H1 (cell line): Measurements from ENCODE around the gene LGR4. TPM values are rescaled to one million over a fixed set of nuclear protein-coding genes. Genes with fewer than 3 reads are reported as not detected.

Source experiments
- CTCF ChIA-PET: fragments of 300-600 bp; sonication (Branson Sonifier 250); formaldehyde crosslinking; loops from one replicate; lab custom pipeline; 2021; ENCODE audit not compliant: partially characterized antibody; lab: Charles Lee
- POLR2A ChIA-PET: fragments of 300-600 bp; sonication (Branson Sonifier 250); formaldehyde crosslinking; loops from one replicate; lab custom pipeline; 2021; ENCODE audit warnings: inconsistent platforms; ENCODE audit not compliant: partially characterized antibody; lab: Charles Lee
- DNase-seq, 2 experiments: peaks; one replicate each; pipeline versions ENCODE4 v3.0.0 to v3.0.0-alpha.2; 2010 to 2022; ENCODE audit warnings: low spot score in 2 of 2, low read depth in 1 of 2, mixed read lengths in 1 of 2
- FAIRE-seq: peaks from 2 replicates; lab custom pipeline; 2011; peaks lifted over from hg19 to GRCh38; lab: Jason Lieb, UNC
- H2AFZ ChIP-seq: 2 replicates; pipeline ENCODE4 v1.8.1; 2012; ENCODE audit warnings: low read length, inconsistent platforms
- H2AK5ac ChIP-seq: 2 replicates; pipeline ENCODE4 v1.6.1; 2013; ENCODE audit warnings: low read depth, low read length
- H2BK120ac ChIP-seq: replicated peaks from 2 replicates; pipeline ENCODE3; 2013; ENCODE audit warnings: low read depth, low read length, inconsistent platforms
- H2BK12ac ChIP-seq: 2 replicates; pipeline ENCODE4 v1.6.1; 2013; ENCODE audit warnings: low read depth, low read length
- H2BK15ac ChIP-seq: 2 replicates; pipeline ENCODE4 v1.6.1; 2013; ENCODE audit warnings: low read length
- H2BK20ac ChIP-seq: 2 replicates; pipeline ENCODE4 v1.6.1; 2013; ENCODE audit warnings: low read length
- H2BK5ac ChIP-seq: 2 replicates; pipeline ENCODE4 v1.6.1; 2013; ENCODE audit warnings: low read depth, low read length
- H3K14ac ChIP-seq: 2 replicates; pipeline ENCODE4 v1.6.1; 2013; ENCODE audit warnings: inconsistent platforms; ENCODE audit not compliant: insufficient read length
- H3K18ac ChIP-seq: 2 replicates; pipeline ENCODE4 v1.6.1; 2013; ENCODE audit warnings: low read length; ENCODE audit errors: extremely low read depth
- H3K23ac ChIP-seq: 2 replicates; pipeline ENCODE4 v1.6.1; 2013; ENCODE audit warnings: inconsistent platforms; ENCODE audit not compliant: insufficient read length
- H3K23me2 ChIP-seq: 2 replicates; pipeline ENCODE4 v1.6.1; 2013; ENCODE audit warnings: low read depth, low read length
- H3K27ac ChIP-seq: 2 replicates; pipeline ENCODE4 v1.6.1; 2011; ENCODE audit warnings: low read depth, low read length, inconsistent platforms
- H3K27me3 ChIP-seq, 4 experiments: replicated peaks in 1 of 4; 1 replicate in 1 of 4; 2 replicates in 3 of 4; pipeline versions ENCODE4 v1.6.1 to v1.8.1; 2011 to 2013; ENCODE audit warnings: low read length in 3 of 4, mild to moderate bottlenecking in 3 of 4, inconsistent platforms in 2 of 4, mixed read lengths in 2 of 4, moderate library complexity in 1 of 4; ENCODE audit not compliant: control insufficient read depth in 3 of 4, insufficient read depth in 3 of 4; ENCODE audit errors: extremely low read depth in 1 of 4
- H3K36me3 ChIP-seq, 4 experiments: 2 replicates each; pipeline versions ENCODE4 v1.6.1 to v1.8.1; 2011 to 2013; ENCODE audit warnings: mild to moderate bottlenecking in 4 of 4, low read length in 3 of 4, moderate library complexity in 2 of 4, control low read depth in 1 of 4, inconsistent platforms in 1 of 4; ENCODE audit not compliant: insufficient read depth in 4 of 4, control insufficient read depth in 2 of 4
- H3K4ac ChIP-seq: replicated peaks from 2 replicates; pipeline ENCODE3; 2013; ENCODE audit warnings: low read length, low read depth, mixed read lengths, inconsistent platforms; ENCODE audit not compliant: insufficient read length
- H3K4me1 ChIP-seq, 4 experiments: replicated peaks in 1 of 4; 1 replicate in 1 of 4; 2 replicates in 3 of 4; pipeline versions ENCODE4 v1.6.1 to v1.8.1; 2011 to 2013; ENCODE audit warnings: low read length in 3 of 4, inconsistent platforms in 2 of 4, mixed read lengths in 1 of 4; ENCODE audit not compliant: insufficient read depth in 4 of 4, control insufficient read depth in 3 of 4
- H3K4me2 ChIP-seq, 2 experiments: 2 replicates each; pipeline versions ENCODE4 v1.6.1 to v1.8.1; 2011 to 2013; ENCODE audit warnings: low read depth in 2 of 2, low read length in 2 of 2, control low read depth in 1 of 2, inconsistent platforms in 1 of 2, mild to moderate bottlenecking in 1 of 2; ENCODE audit not compliant: insufficient read depth in 1 of 2
- H3K4me3 ChIP-seq, 4 experiments: fragments of 200-600, 300-600 bp in 1 of 4; sonication (generic), shearing (Covaris generic), sonication (Bioruptor Twin) in 1 of 4; 2 replicates each; pipeline versions ENCODE4 v1.5.1 to v1.8.1; 2011 to 2016; ENCODE audit warnings: low read length in 4 of 4, low read depth in 3 of 4, control low read depth in 2 of 4, inconsistent platforms in 2 of 4, mild to moderate bottlenecking in 2 of 4, mixed read lengths in 1 of 4, moderate library complexity in 1 of 4; ENCODE audit not compliant: insufficient read depth in 2 of 4; ENCODE audit errors: extremely low read depth in 1 of 4
- H3K56ac ChIP-seq: replicated peaks from 2 replicates; pipeline ENCODE3; 2013; ENCODE audit warnings: low read depth, mild to moderate bottlenecking, mixed read lengths, low read length, inconsistent platforms; ENCODE audit not compliant: insufficient read length
- H3K79me1 ChIP-seq: 2 replicates; pipeline ENCODE4 v1.6.1; 2013; ENCODE audit warnings: low read depth, low read length, control low read depth
- H3K79me2 ChIP-seq, 2 experiments: 2 replicates each; pipeline versions ENCODE4 v1.6.1 to v1.8.1; 2012 to 2013; ENCODE audit warnings: low read length in 2 of 2, mild to moderate bottlenecking in 2 of 2, inconsistent platforms in 1 of 2; ENCODE audit not compliant: insufficient read depth in 2 of 2, control insufficient read depth in 1 of 2
- H3K9ac ChIP-seq, 4 experiments: replicated peaks in 1 of 4; 1 replicate in 1 of 4; 2 replicates in 3 of 4; pipeline versions ENCODE4 v1.6.1 to v1.8.1; 2011 to 2013; ENCODE audit warnings: low read depth in 3 of 4, low read length in 3 of 4, control low read depth in 2 of 4, mild to moderate bottlenecking in 2 of 4, moderate library complexity in 2 of 4, inconsistent platforms in 1 of 4; ENCODE audit errors: extremely low read depth in 1 of 4
- H3K9me3 ChIP-seq, 2 experiments: 2 replicates each; pipeline versions ENCODE4 v1.6.1 to v1.8.1; 2012 to 2013; ENCODE audit warnings: mild to moderate bottlenecking in 2 of 2, moderate library complexity in 2 of 2, control low read depth in 1 of 2, inconsistent platforms in 1 of 2, low read depth in 1 of 2, low read length in 1 of 2, mixed read lengths in 1 of 2; ENCODE audit not compliant: insufficient read depth in 2 of 2
- H4K20me1 ChIP-seq, 2 experiments: replicated peaks in 1 of 2; 2 replicates each; pipeline versions ENCODE3 to v1.8.1; 2011 to 2013; ENCODE audit warnings: inconsistent platforms in 2 of 2, low read length in 2 of 2, mild to moderate bottlenecking in 1 of 2; ENCODE audit not compliant: insufficient read depth in 2 of 2, control insufficient read depth in 1 of 2
- H4K5ac ChIP-seq: 2 replicates; pipeline ENCODE4 v1.6.1; 2013; ENCODE audit warnings: low read length, low read depth, mixed read lengths, inconsistent platforms; ENCODE audit not compliant: insufficient read length
- H4K8ac ChIP-seq: 2 replicates; pipeline ENCODE4 v1.8.0; 2013; ENCODE audit warnings: mild to moderate bottlenecking, moderate library complexity, low read length, inconsistent platforms; ENCODE audit not compliant: insufficient read depth; ENCODE audit errors: extremely low read depth
- H4K91ac ChIP-seq: replicated peaks from 2 replicates; pipeline ENCODE3; 2013; ENCODE audit warnings: low read length, mixed read lengths, inconsistent platforms; ENCODE audit not compliant: insufficient read length
- ATF3 ChIP-seq: IDR thresholded peaks from 2 replicates; pipeline ENCODE4 v1.6.1; 2011; ENCODE audit warnings: low read depth, mild to moderate bottlenecking, low read length; ENCODE audit not compliant: insufficient read depth
- CHD1 ChIP-seq: IDR thresholded peaks from 2 replicates; pipeline ENCODE4 v1.6.1; 2012; ENCODE audit warnings: low read depth, low read length, improper control_type of control experiment
- EGR1 ChIP-seq: IDR thresholded peaks from 2 replicates; pipeline ENCODE4 v1.6.1; 2011; ENCODE audit warnings: low read depth, low read length, borderline replicate concordance
- EP300 ChIP-seq, 2 experiments: IDR thresholded peaks; 1 replicate in 1 of 2; 2 replicates in 1 of 2; pipeline ENCODE4 v1.6.1; 2011 to 2012; ENCODE audit warnings: low read depth in 2 of 2, low read length in 2 of 2, mild to moderate bottlenecking in 2 of 2, borderline replicate concordance in 1 of 2, inconsistent platforms in 1 of 2, moderate library complexity in 1 of 2
- HDAC6 ChIP-seq: IDR thresholded peaks from one replicate; pipeline ENCODE4 v1.7.1; 2012; ENCODE audit warnings: low read depth, mild to moderate bottlenecking, inconsistent platforms, low read length, moderate library complexity
- JUN ChIP-seq: IDR thresholded peaks from 2 replicates; pipeline ENCODE4 v1.6.1; 2011; ENCODE audit warnings: low read depth, mild to moderate bottlenecking, improper control_type of control experiment, low read length
- MAFK ChIP-seq: IDR thresholded peaks from 2 replicates; pipeline ENCODE4 v1.6.1; 2012; ENCODE audit warnings: low read depth, mild to moderate bottlenecking, improper control_type of control experiment, low read length
- NRF1 ChIP-seq: IDR thresholded peaks from 2 replicates; pipeline ENCODE4 v1.6.1; 2011; ENCODE audit warnings: mild to moderate bottlenecking, low read depth, low read length, improper control_type of control experiment
- POLR2AphosphoS5 ChIP-seq: IDR thresholded peaks from 2 replicates; pipeline ENCODE4 v1.6.1; 2011; ENCODE audit warnings: low read depth, low read length
- SIRT6 ChIP-seq: IDR thresholded peaks from one replicate; pipeline ENCODE4 v1.7.1; 2012; ENCODE audit warnings: low read length, inconsistent platforms
- SP1 ChIP-seq: IDR thresholded peaks from 2 replicates; pipeline ENCODE4 v1.6.1; 2011; ENCODE audit warnings: low read depth, low read length
- SRF ChIP-seq: IDR thresholded peaks from 2 replicates; pipeline ENCODE4 v1.6.1; 2011; ENCODE audit warnings: mild to moderate bottlenecking, low read depth, low read length, moderate library complexity
- TBP ChIP-seq: IDR thresholded peaks from 2 replicates; pipeline ENCODE4 v1.6.1; 2011; ENCODE audit warnings: low read depth, low read length, improper control_type of control experiment
- WGBS, 2 experiments: shearing (Covaris generic) in 1 of 2; methylation state at CpG; one replicate each; pipeline versions ENCODE4 v1.1.6 to v1.1.7; 2013 to 2015; ENCODE audit warnings: low lambda C conversion rate in 2 of 2, mixed read lengths in 2 of 2, inconsistent platforms in 1 of 2, low coverage in 1 of 2, missing lambda C conversion rate in 1 of 2; ENCODE audit not compliant: insufficient replicate concordance in 2 of 2, insufficient coverage in 1 of 2, insufficient read length in 1 of 2; ENCODE audit errors: extremely low coverage in 1 of 2, missing lambda C conversion rate in 1 of 2; 5-methylcytosine and 5-hydroxymethylcytosine counted together
- polyA plus RNA-seq, 7 experiments: library from polyadenylated mRNA; depleted of rRNA in 3 of 7; stranded (reverse) in 5 of 7; unstranded in 2 of 7; fragments of >200 nt in 5 of 7; fragments of 200-250 nt in 2 of 7; gene quantifications; 1 replicate in 5 of 7; 2 replicates in 1 of 7; 4 replicates in 1 of 7; pipeline versions ENCODE4 v1.2.1 to v1.2.3, GENCODE V29; 2011 to 2013; ENCODE audit warnings: missing spikeins in 2 of 7, mixed read lengths in 2 of 7
- total RNA-seq: library from RNA; stranded (reverse); fragmentation: NEBNext Ultra II Directional; extraction: Animal tissue kit (Norgen Biotek cat#: 25700); gene quantifications from 2 replicates; pipeline ENCODE4 v1.2.1, GENCODE V29; 2021

Gene LGR4
- total and polyA plus RNA-seq, 2 of the 8 experiments (the other 6 are each of a cell fraction or from before 2014, with no cell fraction given): 26.6 to 61.7 TPM

DNA sequence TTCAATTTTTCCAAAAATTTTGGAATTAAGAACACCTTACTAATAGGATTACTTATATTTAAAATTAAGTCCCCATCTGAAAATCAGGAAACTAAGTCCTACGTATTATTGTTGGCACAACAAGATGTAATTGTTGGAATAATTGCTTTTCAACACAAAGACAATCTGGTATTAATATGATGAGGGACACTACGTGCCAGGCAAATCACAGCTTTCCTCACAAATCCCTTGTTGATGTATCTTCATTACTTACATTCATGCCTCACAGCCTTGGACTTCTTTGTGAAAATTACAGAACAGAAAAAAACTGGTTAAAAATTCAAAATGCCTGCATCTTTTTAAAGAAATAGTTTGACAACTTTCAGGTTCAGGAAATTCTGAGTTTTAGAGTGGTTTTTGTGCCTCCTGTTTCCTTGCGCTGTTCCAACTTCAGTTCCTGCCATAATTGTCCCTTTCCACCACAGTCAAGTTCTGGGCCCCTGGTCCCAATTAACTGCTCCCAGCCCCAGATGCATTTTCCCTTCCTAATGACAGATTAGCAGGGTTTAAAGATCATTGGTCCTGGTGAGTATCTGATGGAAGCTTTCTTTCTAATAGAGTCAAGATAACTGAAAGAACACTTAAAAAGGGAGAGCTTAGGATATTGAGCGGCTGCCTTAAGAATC lies 86.3 kb downstream of the LGR4 start:
- H2AFZ ChIP-seq: no peak overlapping the region
- H3K36me3 ChIP-seq: peaks cover 0 to 73% (median 26%) of the 10 kb centered on the region in 4 experiments; a peak in 7 of 8 replicates
- no peaks in the 10 kb centered on the region for H3K79me1 ChIP-seq
- H3K14ac ChIP-seq: no peak overlapping the region
- H4K8ac ChIP-seq: no peak overlapping the region
- H2BK20ac ChIP-seq: no peak overlapping the region
- H4K91ac ChIP-seq: no peak overlapping the region
- H3K4ac ChIP-seq: no peak overlapping the region
- H4K5ac ChIP-seq: no peak overlapping the region
- DNase-seq (no peak), FAIRE-seq (no peak)
- no peak overlapping the region for H2AK5ac ChIP-seq
- no peaks in the 10 kb centered on the region for H3K9me3 ChIP-seq
- no peak overlapping the region for H3K27ac ChIP-seq
- no peak overlapping the region for H2BK5ac ChIP-seq
- no peak overlapping the region for H2BK120ac ChIP-seq
- H2BK15ac ChIP-seq: no peak overlapping the region
- H3K4me3 ChIP-seq: no peak overlapping the region
- no peak overlapping the region for H3K4me2 ChIP-seq
- H3K79me2 ChIP-seq: peaks cover 0 to 12% of the 10 kb centered on the region in 2 experiments; a peak in 1 of 4 replicates
- no peak overlapping the region for H3K56ac ChIP-seq
- H2BK12ac ChIP-seq: no peak overlapping the region
- H3K9ac ChIP-seq: no peak overlapping the region
- H3K23ac ChIP-seq: no peak overlapping the region
- peaks cover 2 to 11% (median 5%) of the 10 kb centered on the region in 4 experiments; a peak in 4 of 7 replicates for H3K4me1 ChIP-seq
- POLR2A ChIA-PET: interaction anchor here (1.0 to 1.6 kb wide), 2 partner anchors 9 to 12 kb away, joined by 3 read pairs; no protein-coding TSS in a partner anchor
- WGBS, 2 experiments: 89% methylated on average over 4 of the region's 4 CpGs; no CpG with 5 or more reads in 1 of the 2 experiments
- H3K23me2 ChIP-seq: no peaks in the 10 kb centered on the region; the same call in 1 of the 2 replicates
- H3K18ac ChIP-seq: no peak overlapping the region
- TF ChIP-seq CHD1: no peak
- TF ChIP-seq TBP: no peak
- no peak for TF ChIP-seq JUN
- no peak for TF ChIP-seq EP300 (IDR thresholded peaks at IDR 0.05; ENCODE audit: borderline replicate concordance in 1 of 2, low read depth in 2 of 2, low read length in 2 of 2)
- no peak for TF ChIP-seq SP1
- TF ChIP-seq ATF3: no peak
- no peak for TF ChIP-seq NRF1
- TF ChIP-seq EGR1: no peak
- TF ChIP-seq POLR2AphosphoS5: no peak
- TF ChIP-seq SIRT6: no peak
- no peak for TF ChIP-seq SRF
- no peak for TF ChIP-seq MAFK
- no peak for TF ChIP-seq HDAC6
- H4K20me1 ChIP-seq: peaks cover 0 to 2% of the 10 kb centered on the region in 2 experiments
- no peaks in the 10 kb centered on the region for H3K27me3 ChIP-seq
- CTCF ChIA-PET: interaction anchor here (0.9 to 2.4 kb wide), 4 partner anchors 16 to 100 kb away, joined by 3 to 10 read pairs (median 4); no protein-coding TSS in a partner anchor
